ENCODE measurements around the gene BANP.
"Not testable (repeated sequence)": the region's sequence is repeated elsewhere in the genome, so short reads cannot be mapped to it uniquely, and the experiment has no call there.

GRCh38 chr16:88114541-88115228, 163.5 kb downstream of the BANP start:
- TF ChIP-seq, protein P1, sequence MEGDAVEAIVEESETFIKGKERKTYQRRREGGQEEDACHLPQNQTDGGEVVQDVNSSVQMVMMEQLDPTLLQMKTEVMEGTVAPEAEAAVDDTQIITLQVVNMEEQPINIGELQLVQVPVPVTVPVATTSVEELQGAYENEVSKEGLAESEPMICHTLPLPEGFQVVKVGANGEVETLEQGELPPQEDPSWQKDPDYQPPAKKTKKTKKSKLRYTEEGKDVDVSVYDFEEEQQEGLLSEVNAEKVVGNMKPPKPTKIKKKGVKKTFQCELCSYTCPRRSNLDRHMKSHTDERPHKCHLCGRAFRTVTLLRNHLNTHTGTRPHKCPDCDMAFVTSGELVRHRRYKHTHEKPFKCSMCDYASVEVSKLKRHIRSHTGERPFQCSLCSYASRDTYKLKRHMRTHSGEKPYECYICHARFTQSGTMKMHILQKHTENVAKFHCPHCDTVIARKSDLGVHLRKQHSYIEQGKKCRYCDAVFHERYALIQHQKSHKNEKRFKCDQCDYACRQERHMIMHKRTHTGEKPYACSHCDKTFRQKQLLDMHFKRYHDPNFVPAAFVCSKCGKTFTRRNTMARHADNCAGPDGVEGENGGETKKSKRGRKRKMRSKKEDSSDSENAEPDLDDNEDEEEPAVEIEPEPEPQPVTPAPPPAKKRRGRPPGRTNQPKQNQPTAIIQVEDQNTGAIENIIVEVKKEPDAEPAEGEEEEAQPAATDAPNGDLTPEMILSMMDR (IDR thresholded peaks at IDR 0.05), result not testable (repeated sequence)
- TF ChIP-seq POLR2A (IDR thresholded peaks at IDR 0.05), result not testable (repeated sequence)

All from heart left ventricle (tissue), 13 donors.